Common myeloid progenitor, CD34-positive (primary cell): ENCODE data around the gene GRK6.

Experiments
- CTCF ChIA-PET: fragments of 350-600 bp; sonication (Branson Sonifier 250); formaldehyde crosslinking; loops from one replicate; lab custom pipeline; 2021; ENCODE audit warnings: antibody characterized with exemption; lab: Charles Lee
- POLR2A ChIA-PET: fragments of 350-600 bp; sonication (Branson Sonifier 250); formaldehyde crosslinking; loops from one replicate; lab custom pipeline; 2021; ENCODE audit warnings: antibody characterized with exemption; lab: Charles Lee
- DNase-seq, 3 donors: peaks; one replicate each; pipeline versions ENCODE4 v3.0.0 to v3.0.0-alpha.2; 2013
- H3K27ac ChIP-seq, 2 experiments: 1 replicate in 1 of 2; 2 replicates in 1 of 2; pipeline ENCODE4 v1.7.0; 2013; ENCODE audit warnings: inconsistent platforms in 2 of 2, low read length in 2 of 2, mild to moderate bottlenecking in 2 of 2, low read depth in 1 of 2, moderate library complexity in 1 of 2; ENCODE audit not compliant: severe bottlenecking in 2 of 2, insufficient read depth in 1 of 2, poor library complexity in 1 of 2
- H3K27me3 ChIP-seq, 5 experiments: replicated peaks in 2 of 5; 1 replicate in 3 of 5; 2 replicates in 2 of 5; pipeline versions ENCODE4 v1.6.1 to v1.7.0; 2013; ENCODE audit warnings: low read length in 4 of 5, mild to moderate bottlenecking in 2 of 5, moderate library complexity in 2 of 5, inconsistent platforms in 1 of 5; ENCODE audit not compliant: insufficient read depth in 5 of 5, control insufficient read depth in 4 of 5
- H3K36me3 ChIP-seq, 4 experiments: 1 replicate in 2 of 4; 2 replicates in 2 of 4; pipeline versions ENCODE4 v1.6.1 to v1.7.0; 2013; ENCODE audit warnings: low read length in 3 of 4, control low read depth in 1 of 4, mild to moderate bottlenecking in 1 of 4; ENCODE audit not compliant: control insufficient read depth in 4 of 4, insufficient read depth in 4 of 4
- H3K4me1 ChIP-seq, 4 experiments: 1 replicate in 3 of 4; 2 replicates in 1 of 4; pipeline versions ENCODE4 v1.6.1 to v1.7.1; 2013; ENCODE audit warnings: low read length in 3 of 4, mild to moderate bottlenecking in 3 of 4, control low read depth in 1 of 4, inconsistent platforms in 1 of 4, moderate library complexity in 1 of 4; ENCODE audit not compliant: control insufficient read depth in 4 of 4, insufficient read depth in 4 of 4; ENCODE audit errors: control extremely low read depth in 1 of 4
- H3K4me3 ChIP-seq, 7 experiments: 1 replicate in 4 of 7; 2 replicates in 3 of 7; pipeline versions ENCODE4 v1.5.1 to v1.7.0; 2013; ENCODE audit warnings: mild to moderate bottlenecking in 7 of 7, low read length in 6 of 7, moderate library complexity in 6 of 7, inconsistent platforms in 2 of 7, low read depth in 2 of 7, control low read depth in 1 of 7; ENCODE audit not compliant: insufficient read depth in 4 of 7, control insufficient read depth in 1 of 7; ENCODE audit errors: extremely low read depth in 1 of 7
- H3K9me3 ChIP-seq, 5 experiments: 1 replicate in 4 of 5; 2 replicates in 1 of 5; pipeline versions ENCODE4 v1.6.1 to v1.7.1; 2013; ENCODE audit warnings: low read length in 4 of 5, mild to moderate bottlenecking in 2 of 5, inconsistent platforms in 1 of 5, low read depth in 1 of 5, moderate library complexity in 1 of 5; ENCODE audit not compliant: control insufficient read depth in 4 of 5, insufficient read depth in 2 of 5; ENCODE audit errors: control extremely low read depth in 1 of 5
- WGBS: methylation state at CpG from one replicate; pipeline ENCODE4 v1.1.5; 2013; ENCODE audit not compliant: insufficient coverage; 5-methylcytosine and 5-hydroxymethylcytosine counted together

The GRK6 gene

DNA sequence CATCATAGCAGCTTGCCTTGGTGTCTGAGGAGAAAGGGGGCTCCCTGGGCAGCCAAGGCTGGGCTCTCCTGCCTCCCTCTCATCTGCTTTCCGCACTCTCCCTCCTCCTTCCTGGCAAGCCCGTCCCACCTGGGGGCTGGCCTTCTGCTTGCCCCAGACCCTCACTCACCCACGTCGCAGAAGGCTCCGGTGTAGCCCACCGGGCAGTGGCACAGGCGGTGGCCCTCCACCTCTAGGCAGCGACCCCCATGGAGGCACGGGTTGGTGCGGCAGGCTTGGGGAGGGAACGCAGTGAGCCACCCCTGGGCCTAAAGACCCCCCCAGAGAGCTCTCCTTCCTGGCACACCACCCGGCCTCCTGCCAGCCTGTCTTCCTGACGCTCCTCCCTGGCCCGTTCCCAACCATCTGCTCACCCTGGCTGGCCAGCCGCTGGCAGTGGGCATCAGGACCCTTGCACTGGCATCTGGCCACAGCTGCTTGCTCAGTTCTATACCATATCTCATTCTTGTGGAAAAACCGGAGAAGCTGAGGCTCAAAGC, 21.8 kb upstream of the GRK6 start:
- POLR2A ChIA-PET = interaction anchor here (0.6 to 5.1 kb wide), 9 partner anchors 11 to 51 kb away, joined by 3 to 59 read pairs (median 5); partner anchors contain the start of genes GRK6 and PRR7
- no peak for DNase-seq
- CTCF ChIA-PET = interaction anchor here (0.6 to 17.2 kb wide), 26 partner anchors 14 to 103 kb away, joined by 3 to 509 read pairs (median 6); partner anchors contain the start of genes DOK3, GRK6, PDLIM7 and PRR7
- H3K4me3 ChIP-seq = peak overlapping the region in 5 of 7 experiments; percentile 19 to 76 (median 69)
- no peaks in the 10 kb centered on the region for H3K9me3 ChIP-seq
- peaks cover 0 to 38% (median 16%) of the 10 kb centered on the region in 5 experiments for H3K27me3 ChIP-seq
- H3K27ac ChIP-seq = peak overlapping the region in 1 of 2 experiments; percentile 49
- WGBS = 50% methylated on average over 12 of the region's 16 CpGs
- no peaks in the 10 kb centered on the region for H3K36me3 ChIP-seq
- peaks cover 2 to 55% (median 44%) of the 10 kb centered on the region in 4 experiments for H3K4me1 ChIP-seq

GRCh38 chr5:177405312-177405711, 21.2 kb upstream of the GRK6 start:
- DNase-seq = no peak
- Histone ChIP-seq H3K4me1 (peaks cover 2 to 55% (median 44%) of the 10 kb centered on the region in 4 experiments), H3K27me3 (peaks cover 0 to 32% (median 14%) of the 10 kb centered on the region in 5 experiments), H3K9me3 (no peaks in the 10 kb centered on the region), H3K4me3 (peak overlapping the region in 3 of 7 experiments; percentile 16 to 59 (median 19)), H3K27ac (no peak overlapping the region), H3K36me3 (no peaks in the 10 kb centered on the region)
- POLR2A ChIA-PET = interaction anchor here (1.1 to 5.1 kb wide), 5 partner anchors 11 to 51 kb away, joined by 5 to 59 read pairs (median 19); partner anchors contain the start of genes GRK6 and PRR7
- 88% methylated on average over 2 of the region's 2 CpGs for WGBS
- CTCF ChIA-PET = interaction anchor here (1.0 to 17.2 kb wide), 12 partner anchors 14 to 100 kb away, joined by 3 to 509 read pairs (median 13); partner anchors contain the start of genes DOK3, GRK6, PRR7 and SLC34A1

DNA sequence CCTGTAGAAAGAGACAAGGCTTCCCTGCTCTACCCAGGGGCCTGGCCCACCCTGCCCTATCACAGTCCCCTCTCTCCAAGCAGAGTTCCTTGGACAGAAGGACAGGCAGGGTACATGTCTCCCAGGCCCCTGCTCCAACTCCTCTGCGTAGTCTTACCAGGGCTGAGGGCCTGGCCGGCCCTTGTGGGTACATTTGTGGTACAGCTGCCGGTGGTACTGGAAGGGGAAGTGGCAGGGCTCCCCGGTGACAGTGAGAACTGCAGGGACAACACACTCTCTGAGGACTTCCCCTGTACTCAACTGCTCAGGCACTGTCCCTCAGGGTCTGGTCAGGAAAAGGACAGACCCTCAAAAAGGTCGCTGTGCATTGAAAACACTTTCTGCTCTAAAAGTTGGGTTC, 20.7 kb upstream of the GRK6 start:
- 6% methylated on average over 3 of the region's 5 CpGs for WGBS
- H3K27me3 ChIP-seq = peaks cover 0 to 27% (median 12%) of the 10 kb centered on the region in 5 experiments
- H3K36me3 ChIP-seq = no peaks in the 10 kb centered on the region
- POLR2A ChIA-PET = interaction anchor here (4.5 to 5.1 kb wide), 2 partner anchors 40 to 50 kb away, joined by 34 to 59 read pairs; partner anchors contain the start of gene PRR7
- CTCF ChIA-PET = interaction anchor here (1.1 to 17.2 kb wide), 7 partner anchors 15 to 100 kb away, joined by 4 to 509 read pairs (median 109); partner anchors contain the start of genes DOK3, GRK6 and PRR7
- peak overlapping the region in 2 of 7 experiments; percentile 16 to 59 for H3K4me3 ChIP-seq
- H3K9me3 ChIP-seq = no peaks in the 10 kb centered on the region
- no peak overlapping the region for H3K27ac ChIP-seq
- H3K4me1 ChIP-seq = peaks cover 2 to 57% (median 48%) of the 10 kb centered on the region in 4 experiments
- peak; percentile 77 to 90 (median 89) for DNase-seq

DNA sequence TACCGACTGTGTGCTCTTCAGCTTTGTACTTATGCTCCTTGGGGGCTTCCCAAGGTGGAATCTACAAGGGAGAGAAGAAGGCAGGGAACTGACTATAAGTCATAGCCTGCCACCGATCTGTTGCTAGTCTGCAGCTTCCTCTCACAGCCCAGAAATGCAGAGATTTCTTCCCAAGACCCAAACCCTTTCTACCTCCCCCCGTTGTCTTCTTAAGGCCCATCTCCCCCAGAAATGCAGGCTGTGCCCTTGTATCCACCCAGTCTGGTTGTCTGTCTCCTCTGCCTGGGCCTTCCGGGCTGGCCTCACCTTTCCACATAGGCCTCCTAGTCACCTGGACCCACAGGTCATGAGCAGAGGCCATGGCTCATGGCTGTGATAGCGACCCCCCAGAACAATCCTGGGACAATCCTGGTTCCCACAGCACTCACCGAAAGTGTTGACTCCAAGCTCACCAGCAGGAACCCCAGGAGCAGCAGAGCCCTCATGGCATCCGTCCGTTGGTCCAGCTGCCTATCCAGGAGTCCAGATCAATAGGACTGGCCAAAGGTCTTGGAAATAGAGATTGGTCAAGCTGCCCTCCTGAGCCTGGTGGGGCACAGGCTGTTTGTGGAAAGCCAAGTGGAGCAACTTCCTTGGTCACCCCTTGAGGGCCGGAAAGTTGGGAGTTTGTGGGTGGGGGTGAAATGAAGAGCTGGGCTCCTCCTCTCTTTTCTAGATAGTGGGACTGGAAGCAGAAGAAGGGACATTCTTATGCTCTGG, 17.3 kb upstream of the GRK6 start, which contains the start of gene F12:
TSS of gene F12 (minus strand) at position 522 of the 759 bp plus-strand sequence. CDS start at position 485, 37 bp downstream.
- H3K4me3 ChIP-seq = no peak within 1 kb of the TSS
- no peak within 1 kb of the TSS for H3K27ac ChIP-seq
- DNase-seq = no peak
- H3K9me3 ChIP-seq = no peaks in the 10 kb centered on the region
- H3K27me3 ChIP-seq = no peaks in the 10 kb centered on the region
- peaks cover 2 to 42% (median 33%) of the 10 kb centered on the region in 4 experiments for H3K4me1 ChIP-seq
- WGBS = 100% methylated on average over 7 of the region's 9 CpGs
- ChIA-PET CTCF (interaction anchor here (0.9 to 17.2 kb wide), 7 partner anchors 14 to 99 kb away, joined by 3 to 509 read pairs (median 6); partner anchors contain the start of genes GRK6 and PRR7), POLR2A (no interaction called here)
- no peaks in the 10 kb centered on the region for H3K36me3 ChIP-seq

- ChIA-PET POLR2A (interaction anchor here (0.6 kb wide), 1 partner anchor 30 kb away, joined by 4 read pairs; no protein-coding TSS in a partner anchor), CTCF (interaction anchor here (17.2 kb wide), 1 partner anchor 13 kb away, joined by 337 read pairs; the partner anchor contains the start of gene GRK6)
- no peak for DNase-seq
- Histone ChIP-seq H3K4me1 (peaks cover 0 to 29% (median 21%) of the 10 kb centered on the region in 4 experiments), H3K36me3 (no peaks in the 10 kb centered on the region), H3K9me3 (no peaks in the 10 kb centered on the region), H3K27me3 (no peaks in the 10 kb centered on the region), H3K27ac (no peak overlapping the region), H3K4me3 (no peak overlapping the region)
- 90% methylated on average over 3 of the region's 3 CpGs for WGBS
Observed at GRCh38 chr5:177410575-177410974, 15.9 kb upstream of the GRK6 start.

- no peak overlapping the region for H3K4me3 ChIP-seq
- DNase-seq = peak in 2 of 3 donors; percentile 60 to 62
- POLR2A ChIA-PET = interaction anchor here (1.3 kb wide), 1 partner anchor 41 kb away, joined by 3 read pairs; no protein-coding TSS in a partner anchor
Observed at GRCh38 chr5:177412603-177413233, 13.8 kb upstream of the GRK6 start.

More at GRCh38 chr5:177412603-177413233, 13.8 kb upstream of the GRK6 start:
- no peaks in the 10 kb centered on the region for H3K27me3 ChIP-seq
- H3K4me1 ChIP-seq = peaks cover 2 to 31% (median 18%) of the 10 kb centered on the region in 4 experiments
- no peak overlapping the region for H3K27ac ChIP-seq
- no peaks in the 10 kb centered on the region for H3K9me3 ChIP-seq
- CTCF ChIA-PET = interaction anchor here (1.0 to 23.4 kb wide), 4 partner anchors 4 to 36 kb away, joined by 3 to 387 read pairs (median 337); partner anchors contain the start of genes F12, GRK6, PFN3 and PRR7
- H3K36me3 ChIP-seq = no peaks in the 10 kb centered on the region
- 88% methylated on average over 6 of the region's 8 CpGs for WGBS
